Activated B cell treated with CpG ODN at 0.5 μM for 24 hours (primary cell): Measurements from ENCODE around the gene TBC1D1. TPM values are rescaled to one million over a fixed set of nuclear protein-coding genes. Genes with fewer than 3 reads are reported as not detected.

Experiments used
- ATAC-seq: fragments of 200-7000 bp; cut with Tn5 transposase; one replicate; pipeline ENCODE4 v1.10.0; 2021; ENCODE audit warnings: low read depth, mild to moderate bottlenecking, moderate library complexity
- CTCF ChIA-PET: fragments of 350-600 bp; sonication (Branson Sonifier 250); formaldehyde crosslinking; loops from one replicate; lab custom pipeline; 2021; ENCODE audit warnings: antibody characterized with exemption; lab: Charles Lee
- POLR2A ChIA-PET: fragments of 350-600 bp; sonication (Branson Sonifier 250); formaldehyde crosslinking; loops from one replicate; lab custom pipeline; 2021; ENCODE audit warnings: antibody characterized with exemption; lab: Charles Lee
- DNase-seq: peaks from one replicate; pipeline ENCODE4 v3.0.0; 2022
- H3K27ac Mint-ChIP-seq: one replicate; pipeline ENCODE4 v1.8.0; 2020; ENCODE audit warnings: mixed read lengths
- H3K27me3 Mint-ChIP-seq: one replicate; pipeline ENCODE4 v1.8.0; 2021; ENCODE audit warnings: mixed read lengths
- H3K36me3 Mint-ChIP-seq: one replicate; pipeline ENCODE4 v1.8.0; 2021; ENCODE audit warnings: low read depth, mixed read lengths
- H3K4me1 Mint-ChIP-seq: one replicate; pipeline ENCODE4 v1.8.0; 2021; ENCODE audit warnings: mixed read lengths
- H3K4me3 Mint-ChIP-seq: one replicate; pipeline ENCODE4 v1.8.0; 2020; ENCODE audit warnings: mild to moderate bottlenecking, mixed read lengths
- H3K9me3 Mint-ChIP-seq: one replicate; pipeline ENCODE4 v1.8.0; 2020; ENCODE audit warnings: mixed read lengths
- CTCF ChIP-seq: fragments of 200-600 bp; IDR thresholded peaks from one replicate; pipeline ENCODE4 v1.8.0; 2022; ENCODE audit warnings: antibody characterized with exemption, mild to moderate bottlenecking
- intact Hi-C: fragments of 100-400 bp; cut with micrococcal nuclease; formaldehyde crosslinking; loops from one replicate; pipeline ENCODE4 v1.15.1; 2024
- total RNA-seq: library from RNA; stranded (reverse); gene quantifications from 2 replicates; pipeline ENCODE4 v1.2.3, GENCODE V29; 2022

The TBC1D1 gene
- total RNA-seq, 1 donor from 2014 or later = 84.8 TPM

GRCh38 chr4:38141808-38142500 is 251.1 kb downstream of the TBC1D1 start:
- DNase-seq = no peak
- H3K4me3 Mint-ChIP-seq = no peak overlapping the region
- H3K27me3 Mint-ChIP-seq = no peaks in the 10 kb centered on the region
- no peak for TF ChIP-seq CTCF
- H3K9me3 Mint-ChIP-seq = no peaks in the 10 kb centered on the region
- ATAC-seq = no peak
- ChIA-PET CTCF (no interaction called here), POLR2A (no interaction called here)
- no peaks in the 10 kb centered on the region for H3K4me1 Mint-ChIP-seq
- peaks cover 39% of the 10 kb centered on the region for H3K36me3 Mint-ChIP-seq
- intact Hi-C loops = no loop called here
- H3K27ac Mint-ChIP-seq = no peak overlapping the region

- Mint-ChIP-seq H3K27me3 (no peaks in the 10 kb centered on the region), H3K9me3 (no peaks in the 10 kb centered on the region), H3K4me1 (no peaks in the 10 kb centered on the region), H3K4me3 (no peak overlapping the region), H3K27ac (no peak overlapping the region), H3K36me3 (peaks cover 19% of the 10 kb centered on the region)
- intact Hi-C loops = no loop called here
- no peak for TF ChIP-seq CTCF
- DNase-seq (no peak), ATAC-seq (no peak)
- CTCF ChIA-PET = no interaction called here
- POLR2A ChIA-PET = no interaction called here
Observed at GRCh38 chr4:38144031-38144430, 253.1 kb downstream of the TBC1D1 start.

- Mint-ChIP-seq H3K27me3 (no peaks in the 10 kb centered on the region), H3K36me3 (peaks cover 8% of the 10 kb centered on the region), H3K4me3 (no peak overlapping the region), H3K27ac (no peak overlapping the region), H3K9me3 (no peaks in the 10 kb centered on the region), H3K4me1 (no peaks in the 10 kb centered on the region)
- DNase-seq (no peak), ATAC-seq (no peak)
- TF ChIP-seq CTCF = no peak
- intact Hi-C loops = no loop called here
- POLR2A ChIA-PET = no interaction called here
- CTCF ChIA-PET = no interaction called here
Observed at GRCh38 chr4:38145033-38145678, 254.3 kb downstream of the TBC1D1 start.

- peaks cover 5% of the 10 kb centered on the region for H3K36me3 Mint-ChIP-seq
- TF ChIP-seq CTCF = no peak
- H3K27me3 Mint-ChIP-seq = no peaks in the 10 kb centered on the region
- no peaks in the 10 kb centered on the region for H3K9me3 Mint-ChIP-seq
- intact Hi-C loops = no loop called here
- CTCF ChIA-PET = no interaction called here
- DNase-seq (no peak), ATAC-seq (no peak)
- no peak overlapping the region for H3K4me3 Mint-ChIP-seq
- no peaks in the 10 kb centered on the region for H3K4me1 Mint-ChIP-seq
- POLR2A ChIA-PET = no interaction called here
- no peak overlapping the region for H3K27ac Mint-ChIP-seq
Observed at GRCh38 chr4:38145741-38146140, 254.9 kb downstream of the TBC1D1 start.

- Mint-ChIP-seq H3K4me3 (no peak overlapping the region), H3K36me3 (peaks cover 5% of the 10 kb centered on the region), H3K4me1 (no peaks in the 10 kb centered on the region), H3K9me3 (no peaks in the 10 kb centered on the region), H3K27me3 (no peaks in the 10 kb centered on the region), H3K27ac (no peak overlapping the region)
- intact Hi-C loops = no loop called here
- ATAC-seq (no peak), DNase-seq (no peak)
- ChIA-PET POLR2A (no interaction called here), CTCF (no interaction called here)
- no peak for TF ChIP-seq CTCF
Observed at GRCh38 chr4:38146383-38146782, 255.5 kb downstream of the TBC1D1 start.
